Measurements from ENCODE around the gene ZNF892.

The ZNF892 gene
- total RNA-seq: 9.3 to 16.9 (median 15.5) reads per million in 3 experiments

DNA sequence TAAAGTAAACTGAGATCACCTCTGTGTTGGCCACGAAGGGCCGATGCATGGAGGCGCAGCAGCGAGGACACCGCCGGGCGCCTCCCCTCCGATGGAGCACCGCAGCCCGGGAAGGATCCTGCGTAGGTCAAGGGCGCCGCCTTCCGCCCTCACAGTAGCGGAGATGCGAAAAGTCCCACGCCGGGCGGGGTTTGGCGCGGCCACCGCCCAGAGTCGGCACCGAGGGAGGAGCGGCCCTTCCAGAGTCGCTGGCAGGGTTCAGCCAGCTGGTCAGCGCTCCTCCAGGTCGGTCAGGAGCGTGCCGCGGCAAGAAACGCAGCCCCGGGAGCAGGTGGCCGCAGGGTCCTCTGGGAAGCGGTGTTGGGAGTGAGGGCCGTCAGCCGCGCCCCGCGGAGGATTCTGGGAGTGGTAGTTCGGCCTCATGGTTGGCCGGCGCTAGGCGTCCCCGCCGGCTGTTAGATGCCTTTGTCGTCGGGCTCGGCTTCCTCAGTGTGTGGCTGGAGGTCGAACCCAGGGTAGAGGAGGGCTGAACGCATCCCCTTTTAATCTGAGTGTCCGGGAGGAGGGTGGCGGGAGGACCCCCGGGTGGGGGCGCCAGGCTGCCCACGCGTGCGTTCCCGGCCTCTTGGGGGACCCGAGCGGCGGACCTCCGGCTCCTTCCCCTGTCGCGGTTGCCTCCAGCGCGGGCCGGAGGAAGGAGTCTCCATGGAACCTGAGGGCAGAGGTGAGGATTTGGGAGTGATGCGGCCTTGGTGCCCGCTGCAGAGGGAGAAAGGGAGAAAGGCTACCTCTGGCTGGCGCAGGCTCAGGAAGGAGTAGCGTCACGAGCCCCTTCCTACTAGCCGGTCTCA lies at the start of gene ZNF892:
TSS of gene ZNF892 (plus strand) at position 411 of the 851 bp plus-strand sequence. CDS start at position 706, 295 bp downstream.
- peak; percentile 65 for DNase-seq

DNA sequence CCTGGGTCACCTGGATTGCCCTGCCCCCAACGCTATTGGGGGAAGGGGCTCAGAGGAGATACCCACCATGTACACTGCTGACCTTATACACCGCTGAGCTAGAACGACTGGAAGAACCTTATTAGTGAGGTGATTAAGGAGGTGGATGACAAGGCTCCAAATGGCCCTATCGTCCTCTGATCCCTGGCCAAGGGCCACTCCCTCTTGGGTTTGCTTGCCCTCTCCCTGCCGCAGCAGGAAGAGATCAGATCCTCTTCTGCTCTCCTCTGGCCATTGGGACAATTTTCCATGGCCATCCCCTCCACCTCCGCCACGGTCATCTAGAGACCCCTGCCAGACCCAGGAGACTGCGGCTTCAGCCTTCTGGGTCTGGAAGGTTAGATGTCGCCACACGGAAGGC lies 48.9 kb upstream of the ZNF892 start:
- DNase-seq: no peak

DNA sequence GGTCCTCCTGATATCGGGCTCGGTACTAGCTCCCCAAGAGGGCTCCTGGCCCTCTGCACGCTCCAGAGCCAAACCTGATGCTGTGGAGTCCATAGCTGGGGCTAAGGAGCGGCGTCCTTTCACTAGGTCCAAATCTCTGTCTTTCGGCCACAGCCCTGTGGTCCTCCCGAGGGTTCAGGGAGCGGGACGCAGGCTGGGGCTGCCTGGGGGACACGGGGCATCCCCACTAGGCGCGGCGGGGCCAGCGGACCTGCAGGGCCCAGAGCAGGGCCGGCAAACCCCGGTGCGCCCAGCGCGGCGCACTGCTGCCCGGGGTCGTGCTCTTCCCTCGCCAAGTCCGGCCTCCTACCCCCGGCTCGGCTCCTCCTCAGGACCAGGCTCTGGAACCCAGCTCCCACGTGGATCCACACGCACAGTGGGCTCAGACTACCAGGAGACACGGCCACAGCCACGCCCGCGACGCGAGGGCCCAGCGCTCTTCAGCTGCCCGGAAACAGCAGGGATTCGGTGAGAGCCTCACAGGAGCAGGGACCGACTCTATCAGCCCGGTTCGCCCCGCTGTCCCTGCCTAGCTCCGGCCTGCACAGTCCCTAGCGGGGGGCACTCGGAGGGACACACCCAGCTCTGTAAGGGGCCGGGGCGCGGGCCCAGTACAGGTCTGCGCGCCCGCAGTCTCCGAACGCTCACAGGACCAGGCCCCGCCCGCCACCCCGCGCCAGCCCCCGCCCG lies 48.3 kb upstream of the ZNF892 start:
- no peak for DNase-seq

DNA sequence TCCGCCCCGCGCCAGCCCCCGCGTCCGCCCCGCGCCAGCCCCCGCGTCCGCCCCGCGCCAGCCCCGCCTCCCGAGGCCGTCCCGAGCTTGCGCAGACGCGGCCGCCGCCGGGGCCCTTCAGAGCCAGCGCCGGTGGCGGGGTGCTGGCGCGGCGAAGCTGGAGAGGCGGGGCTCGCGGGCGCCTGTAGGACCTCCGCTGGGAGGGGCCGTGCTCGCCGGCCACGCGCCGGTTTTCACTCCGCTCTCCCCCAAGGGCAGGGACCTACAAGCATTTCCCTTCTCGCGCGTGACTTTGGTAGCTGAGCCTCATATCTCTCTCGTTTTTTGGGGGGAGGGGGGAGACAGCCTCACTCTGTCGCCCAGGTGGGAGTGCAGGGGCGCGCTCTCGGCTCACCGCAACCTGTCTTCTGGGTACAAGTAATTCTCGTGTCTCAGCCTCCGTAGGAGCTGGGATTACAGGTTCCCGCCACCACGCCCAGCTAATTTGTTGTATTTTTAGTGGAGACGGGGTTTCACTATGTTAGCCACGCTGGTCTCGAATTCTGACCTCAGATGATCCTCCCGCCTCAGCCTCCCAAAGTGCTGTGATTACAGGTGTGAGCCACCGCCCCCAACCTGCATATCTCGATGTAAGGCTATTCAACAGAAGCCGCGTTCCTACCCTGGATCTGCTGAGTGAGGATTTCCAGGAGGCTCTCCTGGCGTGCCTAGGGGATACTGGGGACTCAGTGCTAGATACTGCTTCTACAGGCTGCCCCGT lies 47.5 kb upstream of the ZNF892 start, which contains the start of gene ZNF514:
TSS of gene ZNF514 (minus strand) at position 159 of the 760 bp plus-strand sequence. CDS start 6,595 bp downstream, outside the sequence.
- peak; percentile 74 for DNase-seq

DNA sequence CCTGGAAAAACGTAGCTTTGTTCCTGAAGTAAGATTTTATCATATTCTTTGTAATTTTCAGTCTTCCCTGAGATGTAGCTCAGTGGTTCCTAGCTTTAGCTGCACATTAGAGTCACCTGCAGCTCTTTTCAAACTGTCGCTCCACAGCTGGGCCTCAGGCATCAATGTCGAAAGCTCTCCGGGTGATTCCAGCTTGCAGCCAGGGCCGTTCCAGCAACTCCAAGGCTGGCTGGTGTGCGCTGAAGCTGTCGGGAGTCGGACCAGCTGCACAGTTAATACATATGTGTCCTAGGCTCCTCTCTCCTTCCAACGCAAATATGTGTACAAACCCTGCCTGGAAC lies 42.3 kb upstream of the ZNF892 start:
- DNase-seq: no peak

DNA sequence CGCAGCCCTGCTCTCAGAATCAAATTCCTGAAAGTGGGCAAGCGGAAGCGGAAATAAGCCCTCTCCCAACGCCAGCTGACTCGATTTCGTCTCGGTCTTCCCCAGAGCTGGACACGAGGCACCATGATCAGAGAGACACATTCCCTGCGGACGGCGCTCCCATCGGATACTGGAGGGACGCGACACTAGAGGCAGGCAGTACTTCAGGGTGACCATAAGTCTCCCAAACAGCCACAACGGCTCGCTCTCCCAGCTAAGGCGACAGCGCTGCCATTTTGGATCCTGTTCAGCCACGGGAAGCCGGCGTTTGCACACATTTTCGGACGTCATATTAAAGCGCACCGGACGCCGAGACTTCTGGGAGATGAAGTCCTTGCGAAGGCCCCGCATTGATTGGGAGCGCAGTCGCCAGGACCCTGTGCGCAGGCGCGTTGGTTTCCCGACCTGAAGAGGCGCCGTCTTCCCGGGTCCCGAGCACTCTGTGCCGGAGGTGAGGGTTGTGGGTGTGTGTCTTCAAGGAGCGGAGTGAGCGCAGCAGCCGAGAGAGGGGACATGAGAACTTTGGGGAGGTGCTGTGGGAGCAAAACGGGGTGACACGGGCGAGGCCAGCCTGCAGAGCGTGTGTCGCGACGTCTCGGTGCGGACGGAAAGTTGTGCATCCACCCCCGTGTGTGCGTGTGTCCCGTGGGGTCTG lies 41.8 kb upstream of the ZNF892 start, which contains the start of gene ZNF2:
TSS of gene ZNF2 (plus strand) at position 439 of the 694 bp plus-strand sequence. CDS start 10,418 bp downstream, outside the sequence.
- DNase-seq: peak; percentile 96

DNA sequence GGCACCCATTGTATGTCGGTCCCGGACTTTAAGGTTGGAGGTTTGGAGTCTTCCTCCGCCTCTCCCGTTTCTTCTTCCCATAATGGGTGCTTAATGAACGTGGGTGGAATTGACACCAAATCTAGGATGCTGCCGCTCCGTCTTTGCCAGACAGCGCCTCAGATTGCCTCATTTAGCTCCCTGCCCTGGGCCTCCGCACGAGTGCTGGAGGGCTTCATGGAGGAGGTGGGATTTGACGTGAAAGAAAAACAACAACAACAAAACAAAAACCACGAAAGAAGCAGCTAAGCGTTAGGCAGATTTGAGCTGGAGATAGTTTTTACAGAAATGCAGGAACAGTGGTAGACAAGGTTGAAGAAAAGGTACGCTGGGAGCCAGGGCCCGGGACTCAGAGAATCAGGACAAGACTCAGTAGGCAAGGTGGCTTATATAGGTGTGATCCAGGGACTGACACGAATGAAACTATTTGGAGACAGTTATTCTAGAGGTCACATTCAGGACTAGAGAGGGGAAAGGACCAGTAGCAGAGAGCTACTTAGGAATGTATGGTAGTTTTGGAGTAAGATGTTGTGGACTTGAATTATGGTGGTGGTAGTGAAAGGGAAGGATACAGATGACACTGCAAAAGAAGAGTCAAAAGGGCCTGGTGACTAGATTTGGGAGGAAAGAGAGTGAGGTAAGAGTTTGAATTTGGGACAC lies 41.1 kb upstream of the ZNF892 start:
- DNase-seq: no peak

DNA sequence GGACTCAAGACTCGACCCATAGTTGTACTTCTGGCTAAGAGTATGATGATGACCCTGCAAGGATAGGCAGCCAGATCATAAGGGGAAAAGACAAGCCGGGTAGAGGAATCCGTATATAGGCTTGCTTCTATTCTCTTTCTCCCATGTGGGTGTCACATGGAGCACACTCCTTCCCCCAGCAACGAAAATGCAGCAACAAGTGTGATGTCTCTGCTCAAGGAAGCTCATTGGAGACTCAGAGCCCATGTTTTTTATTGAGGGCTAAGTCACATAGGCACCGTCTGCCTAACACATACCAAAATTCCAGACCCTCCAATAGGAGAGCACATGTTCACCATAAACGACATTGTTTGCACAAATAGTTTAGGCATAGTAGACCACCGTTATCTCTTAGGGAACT lies 35.4 kb upstream of the ZNF892 start:
- DNase-seq: no peak

DNA sequence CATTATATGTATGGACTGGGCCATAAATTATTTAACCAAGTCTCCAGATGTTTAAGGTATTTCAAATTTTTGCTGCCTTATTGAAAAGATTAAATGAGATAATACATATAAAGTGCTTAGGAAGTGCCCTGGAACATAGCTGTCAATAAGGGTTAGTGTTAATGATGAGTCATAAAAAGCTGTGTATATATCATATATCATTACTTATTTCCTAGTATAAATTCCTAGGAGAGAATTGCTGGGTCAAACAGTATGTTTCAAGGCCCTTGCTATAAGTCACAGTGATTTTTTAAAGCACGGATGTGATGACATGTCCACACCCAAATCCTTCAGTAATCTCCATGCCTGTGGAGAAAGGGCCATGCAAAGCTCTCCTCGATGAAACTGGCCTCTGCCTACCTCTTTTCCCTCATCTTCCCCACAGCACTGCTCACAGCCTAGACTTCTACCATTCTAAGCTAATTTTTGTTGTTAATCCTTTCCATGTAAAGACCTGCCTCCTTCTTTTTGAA lies 33.2 kb upstream of the ZNF892 start:
- DNase-seq: no peak

DNA sequence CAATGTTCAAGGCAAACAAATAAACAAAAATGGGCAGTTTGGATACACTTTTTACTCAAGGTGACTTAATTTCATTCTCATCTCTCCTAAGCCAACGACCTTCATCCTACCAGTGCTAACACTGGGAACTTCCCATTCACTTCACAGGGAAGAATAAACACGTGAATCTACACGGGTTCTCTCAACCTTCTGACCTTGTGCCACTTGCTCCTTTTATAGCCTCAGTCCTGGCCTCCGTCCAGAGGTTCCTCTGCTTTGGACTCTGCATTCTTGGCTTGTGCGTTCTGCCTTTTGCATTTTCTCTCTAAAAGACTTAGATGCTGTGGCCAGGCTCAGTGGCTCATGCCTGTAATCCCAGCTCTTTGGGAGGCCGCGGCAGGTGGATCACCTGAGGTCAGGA lies 27.9 kb upstream of the ZNF892 start:
- no peak for DNase-seq

DNA sequence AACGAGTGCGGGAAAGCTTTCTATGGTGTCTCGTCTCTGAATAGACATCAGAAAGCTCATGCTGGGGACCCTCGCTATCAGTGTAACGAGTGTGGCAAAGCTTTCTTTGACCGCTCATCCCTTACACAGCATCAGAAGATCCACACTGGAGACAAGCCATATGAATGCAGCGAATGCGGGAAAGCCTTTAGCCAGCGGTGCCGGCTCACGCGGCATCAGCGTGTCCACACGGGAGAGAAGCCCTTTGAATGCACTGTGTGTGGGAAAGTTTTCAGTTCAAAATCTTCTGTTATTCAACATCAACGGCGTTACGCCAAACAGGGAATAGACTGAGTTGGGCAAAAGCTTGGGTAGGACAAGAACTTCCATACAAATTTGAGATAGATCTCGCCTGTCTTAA lies 25.5 kb upstream of the ZNF892 start:
- DNase-seq: no peak

DNA sequence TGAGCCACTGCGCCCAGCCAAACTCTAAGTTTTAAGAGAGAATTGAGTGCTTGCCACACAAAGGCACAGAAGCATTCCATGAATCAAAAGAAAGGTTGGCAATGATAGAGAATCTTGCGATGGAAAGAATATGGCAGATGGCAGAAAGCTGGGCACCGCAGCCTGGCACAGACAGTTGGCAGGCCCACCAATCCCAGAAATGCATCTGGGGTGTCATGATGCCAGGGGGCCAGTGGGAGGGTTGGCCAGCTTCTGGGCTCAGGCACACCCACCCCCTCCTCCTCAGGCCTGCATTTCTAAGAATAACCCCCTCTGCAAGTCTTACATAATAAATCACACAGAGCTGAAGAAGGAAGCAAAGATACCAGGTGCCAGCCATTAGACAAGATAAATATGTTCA lies 22.1 kb upstream of the ZNF892 start:
- no peak for DNase-seq

DNA sequence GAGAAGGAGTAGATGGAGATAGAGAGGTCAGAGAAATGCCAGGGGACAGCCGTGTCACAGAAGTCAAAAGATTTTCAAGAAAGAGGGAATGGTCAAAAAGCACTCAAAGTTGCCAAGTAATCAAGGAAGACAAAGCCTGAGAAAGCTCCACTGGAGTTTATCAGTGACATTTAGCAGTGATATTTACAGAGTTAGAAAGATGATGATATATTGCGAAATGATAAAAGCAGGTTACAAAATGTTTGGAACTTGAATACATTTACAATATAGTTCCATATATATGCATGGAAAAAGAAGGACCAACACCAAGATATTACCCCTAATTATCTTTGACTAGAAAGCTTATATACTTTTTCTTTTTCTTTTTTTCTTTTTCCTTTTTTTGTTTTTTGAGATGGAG lies 21.3 kb upstream of the ZNF892 start:
- DNase-seq: no peak

DNA sequence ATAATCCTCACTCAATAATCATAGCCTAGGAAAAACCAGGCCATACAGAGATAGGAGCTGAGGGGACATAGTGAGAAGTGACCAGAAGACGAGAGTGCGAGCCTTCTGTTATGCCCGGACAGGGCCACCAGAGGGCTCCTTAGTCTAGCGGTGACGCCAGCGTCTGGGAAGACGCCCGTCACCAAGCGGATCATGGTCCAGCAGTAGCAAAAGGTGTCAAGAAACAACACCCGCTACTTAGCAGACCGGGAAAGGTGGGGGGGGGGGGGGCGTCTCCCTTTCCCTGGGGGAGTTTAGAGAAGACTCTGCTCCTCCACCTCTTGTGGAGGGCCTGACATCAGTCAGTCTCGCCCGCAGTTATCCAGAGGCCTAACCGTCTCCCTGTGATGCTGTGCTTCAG lies 14.4 kb upstream of the ZNF892 start:
- DNase-seq: peak; percentile 10

DNA sequence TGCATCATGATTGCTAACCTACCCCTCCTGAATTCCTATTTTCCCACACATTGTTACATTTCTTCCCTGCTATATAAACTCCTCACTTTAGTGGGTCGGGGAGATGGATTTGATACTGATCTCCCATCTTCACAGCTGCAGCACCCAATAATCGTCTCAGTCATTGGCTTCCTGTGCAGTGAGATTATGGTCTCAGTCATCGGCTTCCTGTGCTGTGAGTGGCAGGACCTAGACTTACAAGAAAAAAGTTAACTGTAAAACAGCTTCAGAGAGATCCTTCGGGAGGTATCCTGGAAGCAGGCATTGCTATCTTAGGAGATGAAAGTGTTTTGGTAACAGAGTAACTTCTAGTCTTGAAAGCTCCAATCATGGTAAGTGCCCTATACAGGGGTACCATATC lies 3.4 kb upstream of the ZNF892 start:
- no peak for DNase-seq

DNA sequence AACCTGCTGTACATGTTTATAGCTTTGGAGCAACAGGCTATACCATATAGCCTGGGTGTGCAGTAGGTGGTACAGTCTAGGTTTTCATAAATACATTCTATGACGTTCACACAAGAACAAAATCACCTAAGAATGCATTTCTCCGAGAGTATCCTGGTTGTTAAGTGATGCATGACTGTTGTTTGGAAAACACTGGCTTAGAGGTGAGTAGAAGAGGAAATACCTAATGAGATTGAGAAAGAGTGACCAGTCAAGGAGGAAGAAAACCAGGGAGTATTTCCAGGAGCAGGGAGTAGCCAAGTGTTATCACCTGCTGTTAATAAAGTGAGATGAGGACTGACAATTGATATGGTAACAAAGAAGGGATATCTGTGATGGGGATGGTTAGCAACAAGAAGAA lies 2.9 kb upstream of the ZNF892 start:
- no peak for DNase-seq

DNA sequence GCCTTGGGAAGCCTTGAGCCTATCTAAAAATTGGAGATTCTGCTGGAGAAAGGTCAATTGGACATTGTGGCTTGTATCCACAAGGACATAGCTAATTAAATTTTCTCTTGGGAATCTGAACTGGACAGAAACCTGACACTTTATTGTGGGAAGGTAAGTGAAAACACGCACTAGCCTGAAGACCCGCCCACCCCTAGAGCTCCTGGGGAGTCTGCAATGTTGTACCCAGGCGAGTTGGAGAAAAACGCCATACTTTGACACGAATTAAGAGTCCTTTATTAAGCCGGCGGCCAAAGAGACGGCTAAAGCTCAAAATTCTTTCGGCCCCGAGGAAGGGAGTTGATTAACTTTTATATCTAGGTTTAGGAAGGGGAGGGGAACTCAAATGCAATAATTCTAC lies 1.2 kb upstream of the ZNF892 start:
- no peak for DNase-seq

DNA sequence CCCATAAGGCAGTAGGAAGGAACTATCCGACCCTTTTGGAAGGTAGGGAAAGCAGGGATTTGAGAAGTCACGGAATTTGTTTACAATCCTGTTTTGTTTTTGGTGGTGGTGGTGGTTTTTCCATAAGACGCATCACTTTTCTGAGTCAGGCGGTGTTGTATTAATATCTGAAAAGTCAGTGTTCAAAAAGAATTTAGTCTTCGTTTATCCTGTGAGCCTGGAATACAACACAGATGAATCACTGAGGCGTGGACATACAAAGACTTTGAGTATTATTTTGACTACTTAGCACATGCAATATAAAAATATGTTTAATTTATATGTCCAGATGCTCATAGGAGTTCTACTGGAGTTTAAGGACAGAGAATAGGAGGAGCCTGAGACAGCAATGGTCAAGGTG lies 785 bp downstream of the ZNF892 start:
- no peak for DNase-seq

DNA sequence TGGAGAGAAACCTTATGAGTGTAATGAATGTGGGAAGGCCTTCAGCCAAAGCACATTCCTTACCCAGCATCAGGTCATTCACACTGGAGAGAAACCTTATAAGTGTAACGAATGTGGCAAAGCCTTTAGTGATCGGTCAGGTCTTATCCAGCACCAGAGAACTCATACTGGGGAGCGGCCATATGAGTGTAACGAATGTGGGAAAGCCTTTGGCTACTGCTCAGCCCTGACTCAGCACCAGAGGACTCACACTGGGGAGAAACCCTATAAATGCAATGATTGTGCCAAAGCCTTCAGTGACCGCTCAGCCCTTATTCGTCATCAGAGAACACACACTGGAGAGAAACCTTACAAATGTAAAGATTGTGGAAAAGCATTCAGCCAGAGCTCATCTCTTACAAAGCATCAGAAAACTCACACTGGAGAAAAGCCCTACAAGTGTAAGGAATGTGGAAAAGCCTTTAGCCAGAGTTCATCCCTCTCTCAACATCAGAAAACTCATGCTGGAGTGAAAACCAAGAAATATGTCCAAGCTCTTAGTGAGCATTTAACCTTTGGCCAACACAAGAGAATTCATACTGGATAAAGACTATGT lies 7.8 kb downstream of the ZNF892 start:
- no peak for DNase-seq

DNA sequence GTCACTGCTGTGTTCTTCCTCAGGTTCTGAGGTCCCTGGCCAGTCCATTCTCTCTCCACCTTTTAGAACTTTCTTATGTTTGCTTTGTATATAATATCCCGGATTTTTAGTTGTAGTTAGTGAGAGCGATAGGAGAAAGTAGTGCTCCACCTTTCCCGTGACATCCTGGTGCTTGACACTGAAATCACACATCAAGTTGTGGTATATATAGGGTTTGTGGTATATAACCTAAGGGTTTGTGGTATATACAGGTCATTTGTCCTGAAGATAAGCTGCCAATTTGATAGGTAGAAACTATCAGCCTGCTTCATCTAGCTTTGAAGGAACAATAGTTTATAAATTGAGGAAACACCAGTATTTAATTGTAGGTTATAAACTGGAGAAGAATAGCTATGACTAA lies 13.1 kb downstream of the ZNF892 start:
- DNase-seq: no peak

DNA sequence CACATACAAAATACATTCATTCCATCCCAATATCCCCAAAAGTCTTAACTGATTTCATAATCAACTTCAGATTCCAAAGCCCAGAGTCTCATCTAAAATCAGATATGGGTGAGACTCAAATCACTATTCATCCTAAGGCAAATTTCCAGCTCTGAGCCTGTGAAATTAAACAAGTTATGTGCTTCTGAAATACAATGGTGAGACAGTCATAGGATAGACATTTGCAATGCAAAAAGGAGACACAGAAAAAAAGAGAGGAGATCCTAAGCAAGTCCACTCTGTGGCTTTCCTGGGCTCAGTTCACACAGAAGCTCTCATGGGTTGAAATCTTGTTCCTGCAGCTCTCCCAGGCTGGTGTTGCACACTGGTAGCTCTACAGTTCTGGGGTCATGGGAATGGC lies 18.3 kb downstream of the ZNF892 start:
- DNase-seq: no peak
